GM18907 (cell line): ENCODE results near the gene CYP2D6.
"Not testable (repeated sequence)": the region's sequence is repeated elsewhere in the genome, so short reads cannot be mapped to it uniquely, and the experiment has no call there.

Source experiments
- ATAC-seq: cut with Tn5 transposase; IDR thresholded peaks from one replicate; pipeline ENCODE4 v1.9.1; 2021; ENCODE audit warnings: mild to moderate bottlenecking, moderate library complexity; ENCODE audit not compliant: unreplicated experiment

The CYP2D6 gene

GRCh38 chr22:42135688-42136087, 5.1 kb upstream of the CYP2D6 start:
- not testable (repeated sequence) for ATAC-seq

- no peak for ATAC-seq
Measured at GRCh38 chr22:42134100-42135020, 3.8 kb upstream of the CYP2D6 start.

- ATAC-seq: no peak
Measured at GRCh38 chr22:42132457-42132856, 1.8 kb upstream of the CYP2D6 start.

- no peak for ATAC-seq
Measured at GRCh38 chr22:42131562-42131961, 952 bp upstream of the CYP2D6 start.

- ATAC-seq: not testable (repeated sequence)
Measured at GRCh38 chr22:42130182-42130581, 428 bp downstream of the CYP2D6 start.

GRCh38 chr22:42128776-42129694, 1.6 kb downstream of the CYP2D6 start:
- ATAC-seq: not testable (repeated sequence)

GRCh38 chr22:42128007-42128406, 2.6 kb downstream of the CYP2D6 start:
- ATAC-seq: not testable (repeated sequence)

GRCh38 chr22:42127606-42128005, 3.0 kb downstream of the CYP2D6 start:
- ATAC-seq: no peak

- ATAC-seq: not testable (repeated sequence)
Measured at GRCh38 chr22:42123529-42123928, 7.1 kb downstream of the CYP2D6 start.

GRCh38 chr22:42120231-42121021, 10.2 kb downstream of the CYP2D6 start:
- not testable (repeated sequence) for ATAC-seq

GRCh38 chr22:42116848-42117424, 13.7 kb downstream of the CYP2D6 start:
- ATAC-seq: no peak

GRCh38 chr22:42115420-42115830, 15.2 kb downstream of the CYP2D6 start:
- not testable (repeated sequence) for ATAC-seq

- ATAC-seq: no peak
Measured at GRCh38 chr22:42114721-42115120, 15.9 kb downstream of the CYP2D6 start.

- ATAC-seq: not testable (repeated sequence)
Measured at GRCh38 chr22:42112793-42113192, 17.8 kb downstream of the CYP2D6 start.

GRCh38 chr22:42111798-42112197, 18.8 kb downstream of the CYP2D6 start:
- ATAC-seq: no peak

- no peak for ATAC-seq
Measured at GRCh38 chr22:42108848-42109247, 21.8 kb downstream of the CYP2D6 start.

- ATAC-seq: not testable (repeated sequence)
Measured at GRCh38 chr22:42104332-42104860, 26.2 kb downstream of the CYP2D6 start.

GRCh38 chr22:42101199-42101598, 29.4 kb downstream of the CYP2D6 start:
- ATAC-seq: no peak

- ATAC-seq: no peak
Measured at GRCh38 chr22:42091455-42091782, 39.2 kb downstream of the CYP2D6 start.
